ENCODE results near the gene ZKSCAN3. TPM values are rescaled to one million over a fixed set of nuclear protein-coding genes. Genes with fewer than 3 reads are reported as not detected.
A peak's percentile ranks its signal among the peaks of the same experiment; 100 is the strongest.

ZKSCAN3 gene
- total and polyA plus RNA-seq, 2 of the 8 experiments (the other 6 are each of a cell fraction or from before 2014, with no cell fraction given), result 2.7 to 9.8 TPM

- TF ChIP-seq RNF2 (IDR thresholded peaks at IDR 0.05; ENCODE audit: borderline replicate concordance, low read depth, low read length, missing control alignments, poor library complexity, severe bottlenecking) (no peak), NRF1 (IDR thresholded peaks at IDR 0.05; ENCODE audit: low read depth, low read length) (no peak), CTBP2 (IDR thresholded peaks at IDR 0.05; ENCODE audit: borderline replicate concordance, insufficient read depth, insufficient read length, low read length) (no peak), EGR1 (IDR thresholded peaks at IDR 0.05; ENCODE audit: borderline replicate concordance, low read depth, low read length) (peak; percentile 74), E2F6 (IDR thresholded peaks at IDR 0.05) (peak; percentile 69), TBP (IDR thresholded peaks at IDR 0.05; ENCODE audit: low read depth, low read length) (peak; percentile 87), CTCF (IDR thresholded peaks at IDR 0.05; ENCODE audit: control extremely low read depth in 1 of 3, insufficient read depth in 1 of 3, low read depth in 1 of 3, low read length in 3 of 3) (peak; percentile 33 to 61 (median 46)), BACH1 (IDR thresholded peaks at IDR 0.05; ENCODE audit: low read length) (no peak)
Observed at GRCh38 chr6:28383235-28384142, 33.7 kb downstream of the ZKSCAN3 start (continued).

All from H1 (cell line).